ENCODE measurements around the gene MIOX.
A peak's percentile ranks its signal among the peaks of the same experiment; 100 is the strongest.

MIOX gene

DNA sequence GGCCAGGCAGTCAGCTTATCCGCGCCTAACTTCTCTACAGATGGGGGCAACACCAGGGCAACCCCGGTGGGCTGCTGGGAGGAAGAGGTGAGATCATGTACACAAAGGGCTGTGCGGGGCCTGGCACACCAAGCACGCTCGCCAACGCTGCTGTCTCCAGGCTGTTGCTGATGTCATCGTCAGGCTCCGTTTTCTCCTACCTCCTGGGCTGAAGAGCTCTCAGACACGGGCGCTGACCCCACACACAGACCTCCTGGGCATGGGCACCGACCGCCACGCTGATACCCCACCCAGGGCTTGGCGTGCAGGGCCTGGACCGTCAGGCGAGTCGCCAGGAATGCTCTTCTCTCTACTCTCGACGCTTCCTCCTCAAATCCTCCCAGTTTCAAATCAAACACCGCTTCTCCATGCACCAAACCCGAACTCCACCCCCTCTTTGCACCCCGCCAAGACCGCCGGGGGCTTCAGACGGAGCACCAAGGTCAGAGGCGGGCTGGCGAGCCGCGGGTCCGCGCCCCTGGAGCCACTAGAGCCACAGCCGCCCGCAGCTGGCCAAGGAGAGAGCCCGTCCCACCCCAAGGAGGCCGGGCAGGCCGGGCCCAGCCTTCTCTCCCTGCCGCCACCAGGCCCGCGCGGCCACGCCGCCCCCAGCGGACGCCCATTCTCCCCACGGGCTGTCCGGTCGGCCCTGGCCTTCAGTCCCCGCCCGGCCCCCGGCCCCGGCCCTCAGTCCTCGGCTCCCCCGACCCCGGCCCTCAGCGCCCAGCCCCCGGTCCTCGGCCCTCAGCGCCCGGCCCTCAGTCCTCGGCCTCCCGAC lies 12.6 kb upstream of the MIOX start:
- DNase-seq = peak in 4 of 14 donors; percentile 12 to 49 (median 23)

DNA sequence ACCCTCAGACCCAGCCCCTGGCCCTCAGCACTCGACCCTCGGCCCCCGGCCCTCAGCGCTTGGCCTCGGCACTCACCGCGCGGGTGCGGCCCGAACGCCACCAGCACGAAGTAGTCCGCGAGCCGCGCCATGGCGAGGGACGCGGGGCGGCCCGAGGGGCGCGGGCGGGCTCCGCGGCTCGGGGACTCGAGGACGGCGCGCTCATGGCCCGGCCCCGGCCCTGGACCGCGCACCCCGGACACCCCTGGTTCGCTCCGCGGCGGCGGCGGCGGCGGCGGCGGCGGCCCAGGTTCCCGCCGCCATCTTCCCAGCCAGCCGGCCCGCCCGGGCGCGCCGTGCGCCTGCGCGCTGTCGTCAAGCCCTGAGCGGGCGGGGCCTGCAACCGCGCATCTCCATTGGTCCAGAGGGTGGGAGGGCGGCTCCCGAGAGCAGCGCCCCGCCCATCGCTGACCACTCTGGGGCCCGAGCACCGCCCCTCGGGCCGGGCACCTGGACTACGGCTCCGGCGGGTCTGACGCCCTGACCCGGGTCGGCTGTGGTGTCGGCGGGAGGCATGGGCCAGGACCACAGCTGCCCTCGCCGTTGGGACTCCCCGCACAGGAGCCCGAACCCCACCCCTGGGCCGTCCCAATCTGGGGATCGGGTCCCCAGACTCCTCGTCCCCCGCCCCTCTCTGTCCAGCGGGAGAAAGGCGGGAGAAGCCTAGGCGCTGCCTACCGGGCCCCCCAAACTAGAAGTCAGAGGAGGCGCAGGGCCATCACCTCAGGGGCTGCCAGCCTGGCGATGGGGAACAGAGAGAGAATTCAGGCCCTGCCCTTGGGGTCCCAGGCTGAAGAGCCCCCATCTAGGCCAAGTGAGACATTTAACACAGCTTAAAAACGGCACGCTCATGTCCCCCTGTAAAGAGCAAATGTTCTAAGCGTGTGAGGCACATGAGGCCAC lies 11.7 kb upstream of the MIOX start, which contains the start of gene SBF1:
Gene SBF1 (minus strand): TSS at position 326 of the 942 bp plus-strand sequence. CDS start 195 bp downstream, at position 131.
- peak; percentile 46 to 94 (median 80) for DNase-seq

DNA sequence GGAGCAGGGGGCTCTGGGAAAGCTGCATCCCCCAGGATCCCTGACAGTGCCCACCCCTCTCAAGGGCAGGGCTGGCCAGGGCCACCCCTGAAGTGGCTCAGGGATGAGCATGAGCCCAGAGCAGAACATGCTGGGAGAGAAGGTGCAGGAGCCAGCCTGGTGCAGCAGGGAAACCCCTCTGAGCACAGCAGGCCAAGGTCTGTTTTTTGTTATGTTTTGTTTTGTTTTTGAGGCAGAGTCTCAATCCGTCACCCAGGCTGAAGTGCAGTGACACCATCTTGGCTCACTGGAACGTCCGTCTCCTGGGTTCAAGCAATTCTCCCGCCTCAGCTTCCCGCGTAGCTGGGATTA lies 11.0 kb upstream of the MIOX start:
- no peak for DNase-seq

DNA sequence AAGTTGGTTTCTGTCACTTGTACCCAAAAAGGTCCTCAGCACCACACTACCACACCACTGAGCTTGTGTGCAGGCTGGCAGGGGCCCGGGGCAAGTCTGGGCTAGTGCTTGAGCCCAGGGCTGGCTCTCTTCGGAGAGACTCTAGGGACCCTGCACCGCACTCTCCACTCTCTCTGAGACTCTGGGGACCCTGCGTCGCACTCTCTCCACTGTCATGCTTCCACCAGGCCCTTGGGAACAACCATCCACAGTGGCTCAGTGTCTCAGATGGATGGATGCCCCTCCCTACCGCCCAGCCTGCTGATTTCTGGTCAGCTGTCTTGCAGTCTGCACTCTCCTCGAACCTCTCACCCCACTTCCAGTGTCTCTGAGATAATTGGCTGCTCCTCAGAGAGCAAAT lies 9.8 kb upstream of the MIOX start:
- DNase-seq = no peak

DNA sequence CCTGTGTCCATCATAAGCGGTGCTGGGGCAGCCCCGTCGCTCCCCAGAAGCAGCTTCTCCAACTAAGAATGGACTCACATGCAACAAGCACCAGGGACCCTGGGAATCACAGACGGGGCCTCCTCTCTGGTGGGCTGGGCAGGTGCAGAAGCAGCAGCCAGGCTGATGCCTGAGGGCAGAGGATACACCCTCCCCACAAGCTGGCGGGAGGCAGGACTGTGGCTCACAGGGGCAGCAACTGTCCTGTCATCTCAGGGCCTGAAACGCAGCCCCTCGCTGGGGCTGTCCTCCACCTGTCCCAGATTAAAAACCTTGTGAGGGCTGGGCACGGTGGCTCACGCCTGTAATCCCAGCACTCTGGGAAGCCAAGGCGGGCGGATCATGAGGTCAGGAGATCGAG lies 8.7 kb upstream of the MIOX start:
- no peak for DNase-seq

DNA sequence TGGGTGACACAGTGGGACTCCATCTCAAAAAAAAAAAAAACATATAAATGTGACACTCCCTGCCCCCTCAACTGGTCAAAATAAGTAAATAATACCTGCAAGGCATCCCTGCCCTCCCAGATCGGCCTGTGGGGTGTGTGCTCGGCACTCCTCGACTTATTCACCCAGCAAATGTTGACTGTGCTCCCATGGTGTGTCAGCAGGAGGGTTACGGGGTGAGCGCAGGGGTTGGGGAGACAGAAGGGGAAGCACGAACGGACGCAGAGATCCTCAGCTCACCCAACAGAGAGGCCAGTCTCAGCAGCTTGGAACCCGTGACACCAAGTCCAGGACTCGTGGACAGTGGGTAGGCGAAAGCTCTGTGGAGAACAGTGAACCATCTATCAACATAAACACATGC lies 6.9 kb upstream of the MIOX start:
- no peak for DNase-seq

DNA sequence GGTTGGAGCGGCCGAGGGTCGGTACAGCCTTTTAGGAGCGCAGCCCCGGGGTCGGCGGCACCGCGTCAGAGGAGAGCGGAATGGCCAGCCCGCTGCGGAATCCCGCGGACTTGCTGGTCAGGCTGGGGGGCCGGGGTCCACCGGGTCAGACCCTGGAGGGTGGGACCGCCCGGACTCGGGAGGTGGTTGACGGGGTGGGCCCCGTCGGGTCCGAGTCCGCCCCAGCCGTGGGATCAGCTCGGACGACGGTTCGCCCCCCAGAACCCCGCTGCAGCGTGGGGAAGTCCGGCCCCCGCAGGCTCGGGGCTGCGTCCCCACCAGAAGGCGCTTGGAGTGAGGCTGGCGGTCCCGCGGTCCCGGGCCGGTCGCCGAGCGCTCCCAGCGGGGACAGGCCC lies 5.6 kb upstream of the MIOX start:
- no peak for DNase-seq

DNA sequence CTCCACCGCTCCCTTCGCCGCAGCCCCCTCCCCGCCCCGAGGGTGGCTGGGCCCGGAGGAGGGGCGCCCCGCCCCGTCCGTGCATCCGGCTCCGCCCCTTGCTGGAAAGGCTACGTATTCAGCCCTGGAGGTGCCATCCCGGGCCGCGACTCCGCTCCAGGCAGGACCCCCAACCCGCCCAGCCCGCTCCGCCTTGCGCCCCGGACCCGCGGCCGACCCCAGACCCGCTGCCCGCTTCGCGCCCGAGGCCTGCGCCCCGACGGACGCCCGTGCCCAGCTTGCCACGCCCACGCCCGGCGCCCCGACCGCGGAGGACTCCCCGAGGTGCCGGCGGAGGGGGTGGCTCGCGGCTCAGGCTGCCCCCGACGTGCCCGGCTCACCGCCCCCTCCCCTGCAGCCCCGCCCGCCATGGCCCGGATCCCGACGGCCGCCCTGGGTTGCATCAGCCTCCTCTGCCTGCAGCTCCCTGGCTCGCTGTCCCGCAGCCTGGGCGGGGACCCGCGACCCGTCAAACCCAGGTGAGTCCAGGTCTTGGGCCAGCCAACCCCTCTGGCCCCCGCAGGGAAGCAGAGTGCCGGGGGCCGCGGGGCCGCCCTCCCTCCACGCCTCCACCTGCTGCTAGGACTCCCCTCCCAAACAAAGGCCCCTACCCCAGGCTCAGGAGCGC lies 5.1 kb upstream of the MIOX start, which contains the start of gene ADM2:
Gene ADM2 (plus strand): TSS at position 104 of the 667 bp plus-strand sequence. CDS start 305 bp downstream, at position 409.
- no peak for DNase-seq

DNA sequence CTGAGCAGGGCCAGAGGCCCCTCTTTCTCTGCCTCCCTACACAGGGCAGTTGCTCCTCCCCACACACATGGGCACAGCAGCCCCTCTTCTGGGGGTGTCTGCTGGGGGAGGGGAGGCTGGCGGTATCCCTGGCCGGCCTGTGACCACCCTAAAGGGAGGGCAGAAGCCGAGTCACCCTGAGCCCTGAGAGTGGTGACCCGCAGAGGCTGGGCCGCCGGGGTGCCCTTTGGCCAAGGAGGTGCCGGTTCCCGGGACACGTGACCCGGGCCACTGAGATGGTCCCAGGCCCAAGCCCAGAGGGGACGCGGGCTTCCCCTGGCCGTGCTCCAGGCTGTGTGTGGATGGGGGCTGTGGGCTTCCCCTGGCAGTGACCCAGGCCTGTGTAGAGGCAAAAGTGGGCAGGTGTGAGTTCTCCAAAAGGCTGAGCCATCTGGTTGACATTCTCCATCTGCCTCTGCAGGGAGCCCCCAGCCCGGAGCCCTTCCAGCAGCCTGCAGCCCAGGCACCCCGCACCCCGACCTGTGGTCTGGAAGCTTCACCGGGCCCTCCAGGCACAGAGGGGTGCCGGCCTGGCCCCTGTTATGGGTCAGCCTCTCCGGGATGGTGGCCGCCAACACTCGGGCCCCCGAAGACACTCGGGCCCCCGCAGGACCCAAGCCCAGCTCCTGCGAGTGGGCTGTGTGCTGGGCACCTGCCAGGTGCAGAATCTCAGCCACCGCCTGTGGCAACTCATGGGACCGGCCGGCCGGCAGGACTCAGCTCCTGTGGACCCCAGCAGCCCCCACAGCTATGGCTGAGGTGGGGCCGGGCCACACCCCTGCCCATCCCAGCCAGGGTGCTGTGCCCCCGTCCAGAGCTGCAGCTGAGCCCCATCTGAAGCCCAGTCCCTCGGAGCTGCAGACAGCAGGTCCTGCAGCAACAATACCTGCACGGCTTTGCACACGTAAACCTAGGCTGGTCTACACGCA lies 4.3 kb upstream of the MIOX start:
- no peak for DNase-seq

DNA sequence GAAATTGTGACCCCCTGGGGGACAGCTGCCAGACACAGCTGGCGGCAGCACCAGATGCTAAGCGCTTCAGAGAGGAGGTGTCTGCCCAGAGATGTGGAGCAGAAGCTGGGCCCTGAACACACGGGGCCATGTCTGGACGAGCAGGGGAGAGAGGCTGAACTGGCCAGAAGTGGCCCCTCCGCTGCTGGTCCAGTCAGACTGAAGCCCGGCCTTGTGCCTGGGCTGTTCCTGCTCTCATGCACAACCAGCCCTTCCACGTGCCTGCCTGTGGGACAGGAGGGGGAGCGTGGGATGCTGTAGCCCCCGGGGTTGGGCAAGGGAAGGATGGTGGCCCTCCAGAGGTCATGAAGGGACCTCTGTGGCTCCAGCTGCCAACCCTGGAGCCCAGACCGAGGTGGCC lies 3.6 kb upstream of the MIOX start:
- no peak for DNase-seq

DNA sequence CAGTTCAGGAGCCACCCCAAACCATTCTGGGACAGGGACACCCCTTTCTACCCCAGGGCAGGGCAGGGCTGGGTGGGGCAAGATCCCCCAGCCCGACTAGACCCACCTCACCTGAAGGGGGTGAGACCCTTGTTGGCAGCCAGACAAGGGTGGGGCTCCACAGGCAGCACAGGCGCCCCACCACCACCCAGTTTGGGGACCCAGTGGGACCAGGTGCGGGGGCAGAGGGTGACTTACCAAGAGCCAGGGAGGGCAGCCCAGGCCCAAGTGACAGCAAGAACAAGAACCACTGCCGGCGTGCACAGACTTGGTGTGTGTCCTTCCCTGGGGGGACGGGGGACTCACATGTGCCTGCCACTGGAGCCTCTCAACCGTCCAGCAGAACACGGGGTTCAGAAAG lies 3.1 kb upstream of the MIOX start:
- DNase-seq = no peak

DNA sequence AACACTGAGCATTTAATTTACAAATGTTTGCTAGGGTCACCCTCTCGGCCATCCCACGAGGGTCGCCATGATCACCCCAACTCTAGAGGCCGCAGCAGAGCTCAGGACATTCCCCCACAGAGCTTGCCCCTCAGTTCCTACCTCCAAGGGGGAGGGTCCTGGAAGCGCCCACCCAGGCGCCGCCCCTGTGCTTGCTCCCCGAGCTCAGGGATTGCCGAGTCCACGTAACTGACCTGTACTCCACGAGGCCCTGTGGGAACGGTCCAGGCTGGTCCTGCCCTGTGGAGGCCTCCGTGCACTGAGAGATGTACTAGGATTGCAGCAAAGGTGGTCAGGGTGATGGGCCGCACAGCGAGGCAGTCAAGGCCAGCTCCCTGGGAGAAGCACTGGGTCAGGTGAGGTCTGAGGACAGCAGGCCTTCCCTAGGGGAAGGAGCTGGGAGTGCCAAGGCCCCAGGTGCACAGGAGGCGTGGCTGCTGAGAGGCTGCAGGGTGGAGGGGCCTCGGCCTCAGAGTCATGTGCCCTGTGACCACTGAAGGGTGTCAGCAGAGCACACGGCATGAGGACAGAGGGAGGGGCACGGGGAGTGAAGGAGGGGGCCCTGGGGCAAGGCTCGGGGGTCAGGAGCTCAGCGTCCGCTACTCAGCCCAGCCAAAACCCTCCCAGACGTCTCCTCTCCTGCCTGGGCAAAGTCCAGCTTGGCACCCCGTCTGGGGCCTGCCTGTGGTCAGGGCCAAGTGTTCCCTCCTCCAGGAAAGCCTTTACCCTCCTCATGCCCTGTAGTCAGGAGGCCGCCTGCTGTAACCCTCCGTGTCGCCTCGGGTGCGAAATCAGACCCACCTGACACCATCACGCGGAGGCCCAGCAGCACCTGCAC lies 2.4 kb upstream of the MIOX start:
- no peak for DNase-seq

DNA sequence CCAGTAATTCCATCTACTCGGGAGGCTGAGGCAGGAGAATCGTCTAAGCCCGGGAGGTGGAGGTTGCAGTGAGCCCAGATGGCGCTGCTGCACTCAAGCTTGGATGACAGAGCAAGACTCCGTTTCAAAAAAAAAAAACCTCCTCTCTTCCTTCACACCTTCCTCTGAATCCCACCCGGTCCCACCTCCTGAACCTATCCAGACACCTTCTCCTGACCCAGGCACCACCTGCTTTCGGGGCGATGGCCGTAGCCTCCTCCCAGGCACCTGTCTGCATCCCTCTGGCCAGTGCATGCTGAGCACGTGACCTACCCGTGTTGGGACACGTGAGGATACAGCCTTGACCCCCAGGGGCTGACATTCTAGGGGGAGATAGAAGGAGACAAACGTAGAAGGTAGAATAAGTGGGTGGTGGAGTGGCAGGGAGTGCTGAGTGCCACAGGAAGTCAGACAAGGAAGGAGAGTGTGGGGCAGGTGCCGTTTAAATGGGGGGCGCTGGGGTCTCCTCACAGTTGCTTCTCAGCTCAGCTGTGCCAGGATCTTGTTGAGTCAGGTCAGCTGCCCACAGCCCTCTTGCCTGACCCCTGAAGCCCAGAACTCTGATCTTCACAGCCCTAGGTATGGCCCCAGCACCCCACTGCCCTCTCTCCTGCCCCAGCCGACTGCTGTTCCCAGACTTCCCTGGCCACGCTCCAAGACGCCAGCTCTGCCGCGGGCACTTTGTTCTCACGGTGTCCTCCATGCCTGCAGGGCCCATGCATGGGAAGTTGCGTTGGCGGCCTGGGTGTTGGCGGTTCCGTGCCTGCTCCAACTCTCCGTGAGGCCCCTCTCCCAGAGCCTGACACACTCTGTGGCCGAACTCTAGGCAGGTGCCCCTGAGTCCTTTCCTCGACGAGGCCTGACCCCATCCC lies 1.2 kb upstream of the MIOX start:
- no peak for DNase-seq

DNA sequence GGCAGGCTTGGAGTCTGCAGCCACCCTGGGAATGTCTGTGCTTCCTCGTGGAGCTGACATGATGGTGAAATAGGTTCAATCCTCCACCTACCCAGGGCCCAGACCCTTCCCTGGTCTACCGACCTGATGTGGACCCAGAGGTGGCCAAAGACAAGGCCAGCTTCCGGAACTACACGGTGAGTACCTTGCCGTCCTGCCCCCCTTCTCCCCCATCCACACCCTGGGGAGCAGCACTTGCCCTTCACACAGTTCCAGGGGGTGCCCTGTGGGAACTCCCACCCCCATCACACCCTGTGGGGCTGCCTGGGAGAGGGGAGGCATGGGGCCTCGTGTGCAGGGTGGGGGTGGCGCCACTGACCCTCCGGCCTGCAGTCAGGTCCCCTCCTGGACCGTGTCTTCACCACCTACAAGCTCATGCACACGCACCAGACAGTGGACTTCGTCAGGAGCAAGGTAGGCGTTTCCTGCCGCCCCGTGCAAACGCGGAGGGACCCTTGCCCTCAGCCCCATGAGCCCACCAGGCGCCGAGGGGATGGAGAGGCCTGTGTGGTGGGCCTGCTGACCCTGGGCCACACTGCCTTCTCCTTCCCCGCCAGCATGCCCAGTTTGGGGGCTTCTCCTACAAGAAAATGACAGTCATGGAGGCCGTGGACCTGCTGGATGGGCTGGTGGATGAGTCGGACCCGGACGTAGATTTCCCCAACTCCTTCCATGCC lies 789 bp downstream of the MIOX start:
- DNase-seq = no peak

DNA sequence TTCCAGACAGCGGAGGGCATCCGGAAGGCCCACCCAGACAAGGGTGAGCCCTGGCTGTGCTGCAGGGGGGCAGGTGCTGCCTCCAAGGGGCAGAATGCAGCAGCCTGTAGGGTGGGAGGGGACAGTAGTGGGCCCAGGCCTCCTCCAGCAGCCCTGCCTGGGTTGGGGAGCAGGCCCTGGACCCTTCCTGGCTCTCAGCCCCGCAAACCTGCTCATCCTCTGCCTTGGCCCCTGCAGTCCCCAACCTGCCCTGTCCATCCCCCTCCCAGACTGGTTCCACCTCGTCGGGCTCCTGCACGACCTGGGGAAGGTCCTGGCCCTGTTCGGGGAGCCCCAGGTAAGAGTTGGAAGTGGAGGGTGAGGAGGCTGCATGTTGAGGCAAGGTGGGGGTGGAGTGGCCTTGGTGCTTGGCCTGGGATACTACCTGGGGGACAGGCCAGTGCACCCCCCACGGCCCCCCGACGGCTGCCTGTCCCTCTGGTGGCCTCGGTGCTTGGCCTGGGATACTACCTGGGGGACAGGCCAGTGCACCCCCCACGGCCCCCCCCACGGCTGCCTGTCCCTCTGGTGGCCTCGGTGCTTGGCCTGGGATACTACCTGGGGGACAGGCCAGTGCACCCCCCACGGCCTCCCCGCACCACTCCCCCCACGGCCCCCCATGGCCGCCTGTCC lies 1.5 kb downstream of the MIOX start:
- DNase-seq = no peak

DNA sequence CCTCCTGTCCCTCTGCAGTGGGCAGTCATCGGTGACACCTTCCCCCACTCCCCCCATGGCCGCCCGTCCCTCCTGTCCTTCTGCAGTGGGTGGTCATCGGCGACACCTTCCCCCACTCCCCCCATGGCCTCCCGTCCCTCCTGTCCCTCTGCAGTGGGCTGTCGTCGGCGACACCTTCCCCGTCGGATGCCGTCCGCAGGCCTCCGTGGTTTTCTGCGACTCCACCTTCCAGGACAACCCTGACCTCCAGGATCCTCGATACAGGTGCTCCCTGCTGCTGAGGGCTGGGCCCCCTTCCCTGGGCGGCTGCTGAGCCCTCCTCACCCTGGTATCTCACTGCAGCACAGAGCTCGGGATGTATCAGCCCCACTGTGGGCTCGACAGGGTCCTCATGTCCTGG lies 2.2 kb downstream of the MIOX start:
- DNase-seq = no peak

DNA sequence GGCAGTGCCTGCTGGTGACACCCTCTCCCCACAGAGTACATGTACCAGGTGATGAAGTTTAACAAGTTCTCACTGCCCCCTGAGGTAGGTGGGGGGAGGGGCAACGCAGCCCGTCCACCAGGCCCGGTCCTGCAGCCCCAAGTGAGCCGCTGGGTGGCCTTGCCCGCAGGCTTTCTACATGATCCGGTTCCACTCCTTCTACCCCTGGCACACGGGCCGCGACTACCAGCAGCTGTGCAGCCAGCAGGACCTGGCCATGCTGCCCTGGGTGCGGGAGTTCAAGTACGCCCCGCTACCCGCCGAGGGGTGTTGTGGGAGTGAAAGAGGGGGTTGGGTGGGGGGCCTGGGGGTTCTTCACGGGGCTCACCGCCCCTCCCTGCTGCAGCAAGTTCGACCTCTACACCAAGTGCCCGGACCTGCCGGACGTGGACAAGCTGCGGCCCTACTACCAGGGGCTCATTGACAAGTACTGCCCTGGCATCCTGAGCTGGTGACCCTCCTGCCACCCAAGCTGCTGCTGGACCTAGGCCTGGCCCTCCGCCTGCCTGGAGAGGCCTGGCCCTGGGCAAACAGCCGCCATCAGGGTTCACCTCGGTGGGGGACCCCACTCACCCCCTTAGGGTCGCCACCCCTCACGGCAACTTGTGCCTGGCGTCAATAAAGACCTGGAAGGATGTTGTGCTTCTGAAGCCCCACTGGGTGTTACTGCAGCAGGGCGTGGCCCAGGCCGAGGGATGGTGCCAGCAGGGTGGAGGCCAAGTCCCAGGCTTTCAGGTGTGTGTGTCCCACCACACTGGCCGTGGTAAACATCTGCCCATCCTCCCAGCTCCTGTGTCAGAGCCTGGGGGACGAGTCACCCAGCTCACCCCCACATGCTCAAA lies 2.9 kb downstream of the MIOX start:
- DNase-seq = no peak

Data from C1 segment of cervical spinal cord (tissue), 14 donors.